OCI-LY7 (cell line): ENCODE measurements around the gene F7. TPM values are rescaled to one million over a fixed set of nuclear protein-coding genes. Genes with fewer than 3 reads are reported as not detected.

Experiments
- BruUV-seq: library from RNA; stranded (reverse); fragments of 400-500 nt; replicated peaks from 2 replicates; lab custom pipeline; 2021; lab: Mats Ljungman, UMichigan
- CTCF ChIA-PET: fragments of 300-600 bp; sonication (Branson Sonifier 250); formaldehyde crosslinking; loops from one replicate; lab custom pipeline; 2022; ENCODE audit warnings: antibody characterized with exemption; ENCODE audit not compliant: unreplicated experiment; lab: Charles Lee
- POLR2A ChIA-PET: fragments of 300-600 bp; sonication (Branson Sonifier 250); formaldehyde crosslinking; loops from one replicate; lab custom pipeline; 2022; ENCODE audit warnings: antibody characterized with exemption; lab: Charles Lee
- DNase-seq: peaks from one replicate; pipeline ENCODE4 v3.0.0-alpha.2; 2015; ENCODE audit warnings: low spot score
- H2AFZ ChIP-seq: fragments of 200-600 bp; sonication (generic), shearing (Covaris generic); 2 replicates; pipeline ENCODE4 v1.6.1; 2014; ENCODE audit warnings: mild to moderate bottlenecking, antibody characterized with exemption, low read length, moderate library complexity
- H3K27ac ChIP-seq: fragments of 200-600 bp; sonication (generic); 2 replicates; pipeline ENCODE4 v1.5.1; 2014; ENCODE audit warnings: mixed run types, low read depth, mild to moderate bottlenecking, moderate library complexity, low read length, inconsistent platforms; ENCODE audit not compliant: poor library complexity, severe bottlenecking
- H3K36me3 ChIP-seq: fragments of 200-600 bp; sonication (generic); 2 replicates; pipeline ENCODE4 v1.6.1; 2014; ENCODE audit warnings: mild to moderate bottlenecking, antibody characterized with exemption, low read length, moderate library complexity, mixed read lengths; ENCODE audit not compliant: insufficient read depth
- H3K4me1 ChIP-seq: fragments of 200-600 bp; sonication (generic); 2 replicates; pipeline ENCODE4 v1.5.1; 2014; ENCODE audit warnings: mild to moderate bottlenecking, low read length; ENCODE audit not compliant: insufficient read depth, poor library complexity, severe bottlenecking
- H3K4me2 ChIP-seq: fragments of 200-600 bp; sonication (generic); 2 replicates; pipeline ENCODE4 v1.6.1; 2014; ENCODE audit warnings: mild to moderate bottlenecking, low read length
- H3K4me3 ChIP-seq: fragments of 200-600 bp; sonication (generic); 2 replicates; pipeline ENCODE4 v1.5.1; 2014; ENCODE audit warnings: mild to moderate bottlenecking, low read depth, low read length; ENCODE audit not compliant: poor library complexity, severe bottlenecking
- H3K79me2 ChIP-seq: fragments of 200-600 bp; sonication (generic); 2 replicates; pipeline ENCODE4 v1.6.1; 2016; ENCODE audit warnings: low read depth, mild to moderate bottlenecking, low read length, moderate library complexity, mixed read lengths; ENCODE audit not compliant: insufficient read depth
- H3K9me2 ChIP-seq: fragments of 200-600 bp; sonication (generic); 2 replicates; pipeline ENCODE4 v1.6.1; 2016; ENCODE audit warnings: mild to moderate bottlenecking, low read length, mixed read lengths; ENCODE audit not compliant: insufficient read depth
- H3K9me3 ChIP-seq: fragments of 200-600 bp; sonication (generic); 2 replicates; pipeline ENCODE4 v1.6.1; 2014; ENCODE audit warnings: mild to moderate bottlenecking, mixed run types, low read length, mixed read lengths
- H4K20me1 ChIP-seq: fragments of 200-600 bp; sonication (generic); 2 replicates; pipeline ENCODE4 v1.6.1; 2014; ENCODE audit warnings: mild to moderate bottlenecking, antibody characterized with exemption, low read length, moderate library complexity, mixed read lengths; ENCODE audit not compliant: insufficient read depth
- EZH2phosphoT487 ChIP-seq: fragments of 200-600 bp; sonication (generic); IDR thresholded peaks from 2 replicates; pipeline ENCODE4 v1.6.1; 2018; ENCODE audit warnings: low read depth, borderline replicate concordance, mild to moderate bottlenecking, mixed run types, antibody characterized with exemption, low read length, moderate library complexity, mixed read lengths
- intact Hi-C: fragments of 100-400 bp; cut with micrococcal nuclease; formaldehyde crosslinking; loops from one replicate; pipeline ENCODE4 v1.10.0; 2022; ENCODE audit not compliant: unreplicated experiment
- total RNA-seq, 2 experiments: library from RNA; depleted of rRNA in 1 of 2; stranded (reverse); fragments of >200 nt in 1 of 2; shearing (Covaris generic) in 1 of 2; gene quantifications; 2 replicates each; pipeline ENCODE4 v1.2.3, GENCODE V29; 2014 to 2022
- TF ChIP-seq, protein P1 (sequence below): fragments of 200-600 bp; sonication (generic); conservative IDR thresholded peaks from 2 replicates; pipeline ENCODE4 v1.5.1; 2014; ENCODE audit warnings: mild to moderate bottlenecking, antibody characterized with exemption, low read length, moderate library complexity, mixed read lengths

The F7 gene
- total RNA-seq, 2 experiments from 2014 or later = not detected

- POLR2A ChIA-PET = no interaction called here
- intact Hi-C loops = no loop called here
These were observed 29.9 kb upstream of the F7 start for GRCh38 chr13:113075711-113076110.

DNA sequence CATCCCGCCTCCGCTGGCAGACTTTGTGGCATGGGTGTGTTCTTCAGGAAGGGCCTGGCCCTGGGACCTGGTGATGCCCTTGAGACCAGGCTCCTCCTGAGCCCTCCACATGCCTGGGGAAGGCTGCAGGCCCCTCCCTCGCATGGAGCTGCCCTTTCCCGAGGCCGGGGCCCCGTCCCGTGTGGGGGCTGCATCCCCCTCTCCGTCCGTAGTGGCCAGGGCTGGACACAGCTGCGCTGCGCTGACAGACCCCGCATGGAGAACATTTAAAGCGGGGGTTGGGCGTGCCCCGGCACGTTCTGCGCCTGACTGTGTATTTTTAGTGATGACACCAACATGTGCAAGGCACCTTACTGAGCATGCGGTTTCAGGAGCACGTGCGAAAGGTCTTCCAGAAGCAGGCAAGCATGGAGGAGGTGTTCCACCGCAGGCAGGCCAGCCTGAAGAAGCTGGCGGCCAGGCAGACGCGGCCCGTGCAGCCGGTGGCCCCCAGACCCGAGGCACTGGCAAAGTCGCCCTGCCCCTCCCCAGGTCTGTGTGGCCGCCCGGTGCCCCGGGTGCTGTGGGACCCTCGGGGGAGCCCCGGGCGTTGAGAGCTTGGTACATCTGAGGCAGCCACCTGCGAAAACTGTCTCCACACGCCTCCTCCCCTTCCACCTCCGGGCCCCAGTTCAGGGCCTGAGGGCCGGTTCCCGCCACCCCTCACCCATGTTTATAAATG lies 28.8 kb upstream of the F7 start:
- no peak overlapping the region for H3K4me3 ChIP-seq
- no peak overlapping the region for H3K4me2 ChIP-seq
- H3K9me3 ChIP-seq = no peaks in the 10 kb centered on the region
- H4K20me1 ChIP-seq = no peaks in the 10 kb centered on the region
- intact Hi-C loops = no loop called here
- H3K4me1 ChIP-seq = no peaks in the 10 kb centered on the region
- TF ChIP-seq, protein P1, sequence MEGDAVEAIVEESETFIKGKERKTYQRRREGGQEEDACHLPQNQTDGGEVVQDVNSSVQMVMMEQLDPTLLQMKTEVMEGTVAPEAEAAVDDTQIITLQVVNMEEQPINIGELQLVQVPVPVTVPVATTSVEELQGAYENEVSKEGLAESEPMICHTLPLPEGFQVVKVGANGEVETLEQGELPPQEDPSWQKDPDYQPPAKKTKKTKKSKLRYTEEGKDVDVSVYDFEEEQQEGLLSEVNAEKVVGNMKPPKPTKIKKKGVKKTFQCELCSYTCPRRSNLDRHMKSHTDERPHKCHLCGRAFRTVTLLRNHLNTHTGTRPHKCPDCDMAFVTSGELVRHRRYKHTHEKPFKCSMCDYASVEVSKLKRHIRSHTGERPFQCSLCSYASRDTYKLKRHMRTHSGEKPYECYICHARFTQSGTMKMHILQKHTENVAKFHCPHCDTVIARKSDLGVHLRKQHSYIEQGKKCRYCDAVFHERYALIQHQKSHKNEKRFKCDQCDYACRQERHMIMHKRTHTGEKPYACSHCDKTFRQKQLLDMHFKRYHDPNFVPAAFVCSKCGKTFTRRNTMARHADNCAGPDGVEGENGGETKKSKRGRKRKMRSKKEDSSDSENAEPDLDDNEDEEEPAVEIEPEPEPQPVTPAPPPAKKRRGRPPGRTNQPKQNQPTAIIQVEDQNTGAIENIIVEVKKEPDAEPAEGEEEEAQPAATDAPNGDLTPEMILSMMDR = no peak
- TF ChIP-seq EZH2phosphoT487 = no peak
- H3K36me3 ChIP-seq = no peaks in the 10 kb centered on the region
- H3K79me2 ChIP-seq = no peaks in the 10 kb centered on the region
- no peak overlapping the region for H2AFZ ChIP-seq
- H3K9me2 ChIP-seq = no peaks in the 10 kb centered on the region
- CTCF ChIA-PET = no interaction called here
- no peak for DNase-seq
- BruUV-seq = no TSS peak
- POLR2A ChIA-PET = no interaction called here
- H3K27ac ChIP-seq = no peak overlapping the region

More at GRCh38 chr13:113075711-113076110, 29.9 kb upstream of the F7 start:
- Histone ChIP-seq H3K27ac (no peak overlapping the region), H3K4me3 (no peak overlapping the region), H3K9me3 (no peaks in the 10 kb centered on the region), H3K36me3 (no peaks in the 10 kb centered on the region), H3K4me1 (no peaks in the 10 kb centered on the region), H2AFZ (no peak overlapping the region), H3K9me2 (no peaks in the 10 kb centered on the region), H3K79me2 (no peaks in the 10 kb centered on the region), H3K4me2 (no peak overlapping the region), H4K20me1 (no peaks in the 10 kb centered on the region)
- DNase-seq = no peak
- TF ChIP-seq, protein P1 = no peak
- no peak for TF ChIP-seq EZH2phosphoT487
- no TSS peak for BruUV-seq
- CTCF ChIA-PET = no interaction called here

DNA sequence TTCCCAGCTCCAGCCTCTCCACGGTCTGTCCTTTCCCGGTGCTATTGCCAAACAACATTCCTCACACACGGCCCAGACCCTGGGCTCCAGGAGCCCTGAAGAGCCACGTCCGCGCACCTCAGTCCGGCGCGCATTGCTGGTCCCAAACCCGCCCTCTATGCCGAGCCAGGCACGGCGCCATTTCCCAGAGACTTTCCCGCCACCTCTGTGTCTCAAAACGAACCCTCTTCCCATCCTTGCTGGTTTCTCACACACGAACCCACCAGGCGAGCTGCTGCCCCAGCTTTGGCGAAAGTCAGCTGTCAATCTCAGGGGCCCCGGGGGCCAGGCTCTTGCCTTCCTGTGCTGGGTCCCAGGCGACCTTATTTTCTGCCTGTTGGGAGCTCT lies 28.0 kb upstream of the F7 start:
- H3K9me3 ChIP-seq = no peaks in the 10 kb centered on the region
- H2AFZ ChIP-seq = no peak overlapping the region
- no peak for DNase-seq
- H3K27ac ChIP-seq = no peak overlapping the region
- intact Hi-C loops = no loop called here
- no peaks in the 10 kb centered on the region for H3K4me1 ChIP-seq
- H3K36me3 ChIP-seq = no peaks in the 10 kb centered on the region
- CTCF ChIA-PET = no interaction called here
- no peak for TF ChIP-seq EZH2phosphoT487
- TF ChIP-seq, protein P1 = no peak
- H3K79me2 ChIP-seq = no peaks in the 10 kb centered on the region
- BruUV-seq = no TSS peak
- H3K4me2 ChIP-seq = no peak overlapping the region
- H3K9me2 ChIP-seq = no peaks in the 10 kb centered on the region
- POLR2A ChIA-PET = no interaction called here
- H3K4me3 ChIP-seq = no peak overlapping the region
- H4K20me1 ChIP-seq = no peaks in the 10 kb centered on the region
